ENCODE data around the gene HHIPL1.

Gene HHIPL1

DNA sequence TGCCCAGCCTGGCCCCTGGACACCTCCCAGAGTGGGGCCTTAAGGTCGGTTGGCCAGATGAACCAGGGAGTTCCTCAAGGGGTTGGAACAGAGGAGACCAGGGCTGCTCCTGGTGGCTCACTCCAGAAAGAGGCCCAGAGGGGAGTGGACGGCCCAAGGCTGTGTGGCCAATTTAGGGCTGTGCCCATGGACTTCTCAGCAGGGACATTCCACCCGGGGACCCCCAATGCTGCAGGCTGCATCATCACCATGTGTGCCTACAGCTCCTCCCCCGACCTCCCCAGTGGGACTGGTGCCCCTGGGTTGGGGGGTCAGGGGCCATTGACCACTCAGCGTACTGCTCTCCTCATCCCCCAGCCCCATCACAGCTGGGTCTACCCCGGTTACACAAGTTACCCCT, 21.6 kb downstream of the HHIPL1 start:
- no peak for DNase-seq
- TF ChIP-seq, protein P1, sequence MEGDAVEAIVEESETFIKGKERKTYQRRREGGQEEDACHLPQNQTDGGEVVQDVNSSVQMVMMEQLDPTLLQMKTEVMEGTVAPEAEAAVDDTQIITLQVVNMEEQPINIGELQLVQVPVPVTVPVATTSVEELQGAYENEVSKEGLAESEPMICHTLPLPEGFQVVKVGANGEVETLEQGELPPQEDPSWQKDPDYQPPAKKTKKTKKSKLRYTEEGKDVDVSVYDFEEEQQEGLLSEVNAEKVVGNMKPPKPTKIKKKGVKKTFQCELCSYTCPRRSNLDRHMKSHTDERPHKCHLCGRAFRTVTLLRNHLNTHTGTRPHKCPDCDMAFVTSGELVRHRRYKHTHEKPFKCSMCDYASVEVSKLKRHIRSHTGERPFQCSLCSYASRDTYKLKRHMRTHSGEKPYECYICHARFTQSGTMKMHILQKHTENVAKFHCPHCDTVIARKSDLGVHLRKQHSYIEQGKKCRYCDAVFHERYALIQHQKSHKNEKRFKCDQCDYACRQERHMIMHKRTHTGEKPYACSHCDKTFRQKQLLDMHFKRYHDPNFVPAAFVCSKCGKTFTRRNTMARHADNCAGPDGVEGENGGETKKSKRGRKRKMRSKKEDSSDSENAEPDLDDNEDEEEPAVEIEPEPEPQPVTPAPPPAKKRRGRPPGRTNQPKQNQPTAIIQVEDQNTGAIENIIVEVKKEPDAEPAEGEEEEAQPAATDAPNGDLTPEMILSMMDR (IDR thresholded peaks at IDR 0.05; ENCODE audit: low read depth, low read length) = no peak
- Histone ChIP-seq H3K9me3 (ENCODE audit: severe bottlenecking) (no peaks in the 10 kb centered on the region), H3K27ac (no peak overlapping the region), H3K36me3 (no peaks in the 10 kb centered on the region), H3K27me3 (ENCODE audit: insufficient read depth, low read depth, severe bottlenecking) (no peaks in the 10 kb centered on the region), H3K4me3 (ENCODE audit: low read depth, low read length) (no peak overlapping the region)

DNA sequence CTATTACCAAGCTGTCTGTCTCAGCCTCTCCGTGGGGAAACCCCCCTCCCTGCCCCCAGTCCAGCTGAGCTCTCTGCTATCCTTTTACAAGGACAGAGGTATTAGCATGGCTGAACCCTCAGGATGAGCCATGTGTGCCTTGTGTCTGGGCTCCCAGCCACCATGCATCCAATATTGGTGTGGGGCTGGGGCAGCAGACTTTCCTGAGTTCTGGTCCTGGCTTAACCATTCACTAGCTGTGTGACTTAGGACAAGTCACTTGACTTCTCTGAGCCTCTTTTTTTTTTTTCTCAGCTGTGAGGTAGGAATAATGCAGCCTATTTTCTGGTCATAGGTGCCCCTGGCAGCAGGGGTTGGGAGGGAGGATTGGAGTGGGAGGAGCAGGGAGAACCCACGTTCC, 22.1 kb downstream of the HHIPL1 start:
- DNase-seq = peak; percentile 31
- Histone ChIP-seq H3K36me3 (no peaks in the 10 kb centered on the region), H3K27ac (no peak overlapping the region), H3K27me3 (ENCODE audit: insufficient read depth, low read depth, severe bottlenecking) (no peaks in the 10 kb centered on the region), H3K4me3 (ENCODE audit: low read depth, low read length) (no peak overlapping the region), H3K9me3 (ENCODE audit: severe bottlenecking) (no peaks in the 10 kb centered on the region)
- TF ChIP-seq, protein P1 (IDR thresholded peaks at IDR 0.05; ENCODE audit: low read depth, low read length) = no peak

DNA sequence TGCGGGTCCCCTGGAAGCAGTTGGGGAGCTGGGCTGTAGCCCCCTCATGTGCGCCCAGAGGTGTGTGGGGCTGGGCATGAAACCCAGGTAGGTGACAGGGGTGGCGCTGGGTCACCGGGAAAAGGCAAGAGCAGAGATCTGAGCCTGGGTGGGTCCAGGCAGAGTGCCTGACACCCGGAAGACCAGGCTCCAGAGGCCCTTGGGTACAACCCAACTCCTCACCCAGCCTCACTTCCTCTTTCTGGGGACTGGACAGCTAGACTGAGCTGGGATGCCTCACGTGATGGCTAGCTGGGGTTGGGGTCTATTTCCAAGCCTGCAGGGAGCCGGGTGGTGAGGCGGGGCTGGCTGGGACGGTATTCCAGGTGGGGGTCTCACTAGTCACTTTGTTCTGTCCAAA, 22.9 kb downstream of the HHIPL1 start:
- Histone ChIP-seq H3K27ac (no peak overlapping the region), H3K36me3 (no peaks in the 10 kb centered on the region), H3K4me3 (ENCODE audit: low read depth, low read length) (no peak overlapping the region), H3K27me3 (ENCODE audit: insufficient read depth, low read depth, severe bottlenecking) (no peaks in the 10 kb centered on the region), H3K9me3 (ENCODE audit: severe bottlenecking) (no peaks in the 10 kb centered on the region)
- TF ChIP-seq, protein P1 (IDR thresholded peaks at IDR 0.05; ENCODE audit: low read depth, low read length) = no peak
- DNase-seq = no peak

DNA sequence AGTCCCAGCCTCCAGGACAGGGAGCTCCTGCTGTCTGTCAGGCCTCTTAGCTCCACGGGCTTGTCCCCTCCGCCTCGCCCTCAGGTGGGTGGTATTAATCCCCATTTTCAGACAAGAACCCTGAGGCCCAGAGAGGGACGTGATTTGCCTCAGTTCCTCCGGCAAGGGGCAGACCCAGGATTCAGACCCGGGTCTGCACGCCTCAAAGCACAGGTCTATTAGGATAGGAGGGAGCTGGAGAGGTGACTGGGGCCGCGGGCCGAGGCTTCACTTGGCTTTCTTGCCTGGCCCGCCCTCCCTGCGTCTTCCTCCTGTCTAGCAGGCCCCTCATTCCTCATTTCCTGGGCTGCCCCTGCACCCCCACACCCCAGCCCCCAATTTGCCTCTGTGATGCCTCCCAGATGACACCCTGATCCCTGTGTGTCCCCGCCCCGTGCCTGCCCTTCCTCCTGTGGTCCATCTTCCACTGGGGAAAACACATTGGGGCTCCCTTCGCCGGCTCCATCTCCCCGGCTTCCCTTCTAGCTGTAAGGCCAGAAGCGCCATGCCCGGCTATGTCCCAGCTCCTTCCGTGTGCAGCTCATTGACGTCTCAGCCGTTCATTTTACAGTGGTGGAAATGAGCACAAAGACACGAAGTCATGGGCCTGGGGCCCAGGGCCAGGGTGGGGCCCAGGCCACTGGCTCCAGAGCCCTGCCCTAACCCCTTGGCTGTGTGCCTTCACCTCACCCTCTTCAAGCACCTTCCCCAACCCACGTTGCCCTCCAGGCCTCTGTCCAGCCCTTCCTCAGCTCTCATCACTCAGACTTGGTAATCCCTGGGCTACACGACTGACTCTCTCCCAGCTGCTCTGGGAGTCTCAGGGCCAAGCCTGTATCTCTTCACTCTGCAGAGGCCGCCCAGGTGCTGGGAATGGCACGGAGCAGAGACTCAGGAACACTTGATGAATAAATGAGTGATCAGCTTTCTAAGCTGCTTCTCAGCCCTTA, 23.7 kb downstream of the HHIPL1 start:
- DNase-seq = peak; percentile 52
- TF ChIP-seq, protein P1 (IDR thresholded peaks at IDR 0.05; ENCODE audit: low read depth, low read length) = no peak
- Histone ChIP-seq H3K27ac (peak overlapping the region; percentile 11), H3K27me3 (ENCODE audit: insufficient read depth, low read depth, severe bottlenecking) (no peaks in the 10 kb centered on the region), H3K4me3 (ENCODE audit: low read depth, low read length) (no peak overlapping the region), H3K36me3 (no peaks in the 10 kb centered on the region), H3K9me3 (ENCODE audit: severe bottlenecking) (no peaks in the 10 kb centered on the region)

DNA sequence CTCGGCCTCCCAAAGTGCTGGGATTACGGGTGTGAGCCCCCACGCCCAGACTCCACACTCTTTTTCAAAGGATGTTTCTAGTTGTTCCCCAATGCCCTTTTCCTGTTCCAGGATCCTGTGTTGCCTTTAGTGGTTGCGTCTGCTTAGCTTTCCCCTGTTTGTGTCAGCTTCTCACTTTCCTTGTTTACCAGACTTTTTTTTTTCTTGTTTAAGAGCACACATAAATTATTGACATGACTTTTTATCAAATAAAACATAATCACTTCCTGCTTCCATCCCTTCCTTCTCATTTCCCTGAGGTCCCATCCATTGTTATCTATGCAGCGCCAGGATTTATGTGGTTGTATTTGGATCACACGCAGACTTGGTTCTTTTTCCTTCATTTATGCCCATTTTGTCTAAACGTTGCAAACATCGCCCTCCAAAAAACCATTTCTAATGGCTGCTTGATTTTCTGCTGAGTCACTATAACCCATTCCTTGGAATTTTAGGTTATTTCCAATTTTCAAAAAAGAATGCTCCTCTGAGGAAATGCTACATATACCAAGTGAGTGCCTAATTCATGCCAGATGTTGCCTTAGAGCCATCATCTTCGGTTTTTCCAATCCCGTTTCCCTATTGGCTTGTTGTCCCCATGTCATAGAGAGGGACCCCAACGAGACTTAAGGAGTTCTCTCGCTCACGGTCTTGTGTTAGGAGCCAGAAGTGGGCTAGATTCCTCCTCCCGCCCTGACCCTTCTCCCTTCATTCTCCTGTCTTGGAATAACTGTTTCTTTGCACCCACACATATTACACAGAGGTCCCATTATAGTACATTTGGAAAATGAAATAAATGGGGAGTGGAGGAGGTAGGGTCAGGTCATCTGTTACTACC, 25.7 kb downstream of the HHIPL1 start:
- no peaks in the 10 kb centered on the region for H3K27me3 ChIP-seq (ENCODE audit: insufficient read depth, low read depth, severe bottlenecking)
- no peaks in the 10 kb centered on the region for H3K36me3 ChIP-seq
- TF ChIP-seq, protein P1 (IDR thresholded peaks at IDR 0.05; ENCODE audit: low read depth, low read length) = no peak
- no peak overlapping the region for H3K27ac ChIP-seq
- no peak for DNase-seq
- no peaks in the 10 kb centered on the region for H3K9me3 ChIP-seq (ENCODE audit: severe bottlenecking)
- no peak overlapping the region for H3K4me3 ChIP-seq (ENCODE audit: low read depth, low read length)

Data from WERI-Rb-1 (cell line).